H1 (cell line): Measurements from ENCODE around the gene GPR156. TPM values are rescaled to one million over a fixed set of nuclear protein-coding genes. Genes with fewer than 3 reads are reported as not detected.

ENCODE experiments used
- CTCF ChIA-PET: fragments of 300-600 bp; sonication (Branson Sonifier 250); formaldehyde crosslinking; loops from one replicate; lab custom pipeline; 2021; ENCODE audit not compliant: partially characterized antibody; lab: Charles Lee
- POLR2A ChIA-PET: fragments of 300-600 bp; sonication (Branson Sonifier 250); formaldehyde crosslinking; loops from one replicate; lab custom pipeline; 2021; ENCODE audit warnings: inconsistent platforms; ENCODE audit not compliant: partially characterized antibody; lab: Charles Lee
- DNase-seq, 2 experiments: peaks; one replicate each; pipeline versions ENCODE4 v3.0.0 to v3.0.0-alpha.2; 2010 to 2022; ENCODE audit warnings: low spot score in 2 of 2, low read depth in 1 of 2, mixed read lengths in 1 of 2
- FAIRE-seq: peaks from 2 replicates; lab custom pipeline; 2011; peaks lifted over from hg19 to GRCh38; lab: Jason Lieb, UNC
- H2AFZ ChIP-seq: 2 replicates; pipeline ENCODE4 v1.8.1; 2012; ENCODE audit warnings: low read length, inconsistent platforms
- H2AK5ac ChIP-seq: 2 replicates; pipeline ENCODE4 v1.6.1; 2013; ENCODE audit warnings: low read depth, low read length
- H2BK120ac ChIP-seq: replicated peaks from 2 replicates; pipeline ENCODE3; 2013; ENCODE audit warnings: low read depth, low read length, inconsistent platforms
- H2BK12ac ChIP-seq: 2 replicates; pipeline ENCODE4 v1.6.1; 2013; ENCODE audit warnings: low read depth, low read length
- H2BK15ac ChIP-seq: 2 replicates; pipeline ENCODE4 v1.6.1; 2013; ENCODE audit warnings: low read length
- H2BK20ac ChIP-seq: 2 replicates; pipeline ENCODE4 v1.6.1; 2013; ENCODE audit warnings: low read length
- H2BK5ac ChIP-seq: 2 replicates; pipeline ENCODE4 v1.6.1; 2013; ENCODE audit warnings: low read depth, low read length
- H3K14ac ChIP-seq: 2 replicates; pipeline ENCODE4 v1.6.1; 2013; ENCODE audit warnings: inconsistent platforms; ENCODE audit not compliant: insufficient read length
- H3K18ac ChIP-seq: 2 replicates; pipeline ENCODE4 v1.6.1; 2013; ENCODE audit warnings: low read length; ENCODE audit errors: extremely low read depth
- H3K23ac ChIP-seq: 2 replicates; pipeline ENCODE4 v1.6.1; 2013; ENCODE audit warnings: inconsistent platforms; ENCODE audit not compliant: insufficient read length
- H3K23me2 ChIP-seq: 2 replicates; pipeline ENCODE4 v1.6.1; 2013; ENCODE audit warnings: low read depth, low read length
- H3K27ac ChIP-seq: 2 replicates; pipeline ENCODE4 v1.6.1; 2011; ENCODE audit warnings: low read depth, low read length, inconsistent platforms
- H3K27me3 ChIP-seq, 4 experiments: replicated peaks in 1 of 4; 1 replicate in 1 of 4; 2 replicates in 3 of 4; pipeline versions ENCODE4 v1.6.1 to v1.8.1; 2011 to 2013; ENCODE audit warnings: low read length in 3 of 4, mild to moderate bottlenecking in 3 of 4, inconsistent platforms in 2 of 4, mixed read lengths in 2 of 4, moderate library complexity in 1 of 4; ENCODE audit not compliant: control insufficient read depth in 3 of 4, insufficient read depth in 3 of 4; ENCODE audit errors: extremely low read depth in 1 of 4
- H3K36me3 ChIP-seq, 4 experiments: 2 replicates each; pipeline versions ENCODE4 v1.6.1 to v1.8.1; 2011 to 2013; ENCODE audit warnings: mild to moderate bottlenecking in 4 of 4, low read length in 3 of 4, moderate library complexity in 2 of 4, control low read depth in 1 of 4, inconsistent platforms in 1 of 4; ENCODE audit not compliant: insufficient read depth in 4 of 4, control insufficient read depth in 2 of 4
- H3K4ac ChIP-seq: replicated peaks from 2 replicates; pipeline ENCODE3; 2013; ENCODE audit warnings: low read length, low read depth, mixed read lengths, inconsistent platforms; ENCODE audit not compliant: insufficient read length
- H3K4me1 ChIP-seq, 4 experiments: replicated peaks in 1 of 4; 1 replicate in 1 of 4; 2 replicates in 3 of 4; pipeline versions ENCODE4 v1.6.1 to v1.8.1; 2011 to 2013; ENCODE audit warnings: low read length in 3 of 4, inconsistent platforms in 2 of 4, mixed read lengths in 1 of 4; ENCODE audit not compliant: insufficient read depth in 4 of 4, control insufficient read depth in 3 of 4
- H3K4me2 ChIP-seq, 2 experiments: 2 replicates each; pipeline versions ENCODE4 v1.6.1 to v1.8.1; 2011 to 2013; ENCODE audit warnings: low read depth in 2 of 2, low read length in 2 of 2, control low read depth in 1 of 2, inconsistent platforms in 1 of 2, mild to moderate bottlenecking in 1 of 2; ENCODE audit not compliant: insufficient read depth in 1 of 2
- H3K4me3 ChIP-seq, 4 experiments: fragments of 200-600, 300-600 bp in 1 of 4; sonication (generic), shearing (Covaris generic), sonication (Bioruptor Twin) in 1 of 4; 2 replicates each; pipeline versions ENCODE4 v1.5.1 to v1.8.1; 2011 to 2016; ENCODE audit warnings: low read length in 4 of 4, low read depth in 3 of 4, control low read depth in 2 of 4, inconsistent platforms in 2 of 4, mild to moderate bottlenecking in 2 of 4, mixed read lengths in 1 of 4, moderate library complexity in 1 of 4; ENCODE audit not compliant: insufficient read depth in 2 of 4; ENCODE audit errors: extremely low read depth in 1 of 4
- H3K56ac ChIP-seq: replicated peaks from 2 replicates; pipeline ENCODE3; 2013; ENCODE audit warnings: low read depth, mild to moderate bottlenecking, mixed read lengths, low read length, inconsistent platforms; ENCODE audit not compliant: insufficient read length
- H3K79me1 ChIP-seq: 2 replicates; pipeline ENCODE4 v1.6.1; 2013; ENCODE audit warnings: low read depth, low read length, control low read depth
- H3K79me2 ChIP-seq, 2 experiments: 2 replicates each; pipeline versions ENCODE4 v1.6.1 to v1.8.1; 2012 to 2013; ENCODE audit warnings: low read length in 2 of 2, mild to moderate bottlenecking in 2 of 2, inconsistent platforms in 1 of 2; ENCODE audit not compliant: insufficient read depth in 2 of 2, control insufficient read depth in 1 of 2
- H3K9ac ChIP-seq, 4 experiments: replicated peaks in 1 of 4; 1 replicate in 1 of 4; 2 replicates in 3 of 4; pipeline versions ENCODE4 v1.6.1 to v1.8.1; 2011 to 2013; ENCODE audit warnings: low read depth in 3 of 4, low read length in 3 of 4, control low read depth in 2 of 4, mild to moderate bottlenecking in 2 of 4, moderate library complexity in 2 of 4, inconsistent platforms in 1 of 4; ENCODE audit errors: extremely low read depth in 1 of 4
- H3K9me3 ChIP-seq, 2 experiments: 2 replicates each; pipeline versions ENCODE4 v1.6.1 to v1.8.1; 2012 to 2013; ENCODE audit warnings: mild to moderate bottlenecking in 2 of 2, moderate library complexity in 2 of 2, control low read depth in 1 of 2, inconsistent platforms in 1 of 2, low read depth in 1 of 2, low read length in 1 of 2, mixed read lengths in 1 of 2; ENCODE audit not compliant: insufficient read depth in 2 of 2
- H4K20me1 ChIP-seq, 2 experiments: replicated peaks in 1 of 2; 2 replicates each; pipeline versions ENCODE3 to v1.8.1; 2011 to 2013; ENCODE audit warnings: inconsistent platforms in 2 of 2, low read length in 2 of 2, mild to moderate bottlenecking in 1 of 2; ENCODE audit not compliant: insufficient read depth in 2 of 2, control insufficient read depth in 1 of 2
- H4K5ac ChIP-seq: 2 replicates; pipeline ENCODE4 v1.6.1; 2013; ENCODE audit warnings: low read length, low read depth, mixed read lengths, inconsistent platforms; ENCODE audit not compliant: insufficient read length
- H4K8ac ChIP-seq: 2 replicates; pipeline ENCODE4 v1.8.0; 2013; ENCODE audit warnings: mild to moderate bottlenecking, moderate library complexity, low read length, inconsistent platforms; ENCODE audit not compliant: insufficient read depth; ENCODE audit errors: extremely low read depth
- H4K91ac ChIP-seq: replicated peaks from 2 replicates; pipeline ENCODE3; 2013; ENCODE audit warnings: low read length, mixed read lengths, inconsistent platforms; ENCODE audit not compliant: insufficient read length
- BRCA1 ChIP-seq: IDR thresholded peaks from 2 replicates; pipeline ENCODE4 v1.6.1; 2012; ENCODE audit warnings: low read depth, low read length, improper control_type of control experiment
- EGR1 ChIP-seq: IDR thresholded peaks from 2 replicates; pipeline ENCODE4 v1.6.1; 2011; ENCODE audit warnings: low read depth, low read length, borderline replicate concordance
- EZH2 ChIP-seq: fragments of 200-600 bp; sonication (generic); IDR thresholded peaks from 2 replicates; pipeline ENCODE4 v1.7.1; 2012; ENCODE audit warnings: low read depth, mild to moderate bottlenecking, moderate library complexity, low read length, inconsistent platforms; ENCODE audit not compliant: severe bottlenecking
- SAP30 ChIP-seq: fragments of 300-600 bp; sonication (generic); IDR thresholded peaks from 2 replicates; pipeline ENCODE4 v1.7.1; 2012; ENCODE audit warnings: low read length, moderate library complexity, mild to moderate bottlenecking, inconsistent platforms; ENCODE audit not compliant: insufficient read depth, insufficient replicate concordance
- TEAD4 ChIP-seq: IDR thresholded peaks from 2 replicates; pipeline ENCODE4 v1.6.1; 2012; ENCODE audit warnings: low read depth, low read length, inconsistent platforms, mixed read lengths
- WGBS, 2 experiments: shearing (Covaris generic) in 1 of 2; methylation state at CpG; one replicate each; pipeline versions ENCODE4 v1.1.6 to v1.1.7; 2013 to 2015; ENCODE audit warnings: low lambda C conversion rate in 2 of 2, mixed read lengths in 2 of 2, inconsistent platforms in 1 of 2, low coverage in 1 of 2, missing lambda C conversion rate in 1 of 2; ENCODE audit not compliant: insufficient replicate concordance in 2 of 2, insufficient coverage in 1 of 2, insufficient read length in 1 of 2; ENCODE audit errors: extremely low coverage in 1 of 2, missing lambda C conversion rate in 1 of 2; 5-methylcytosine and 5-hydroxymethylcytosine counted together
- polyA plus RNA-seq, 7 experiments: library from polyadenylated mRNA; depleted of rRNA in 3 of 7; stranded (reverse) in 5 of 7; unstranded in 2 of 7; fragments of >200 nt in 5 of 7; fragments of 200-250 nt in 2 of 7; gene quantifications; 1 replicate in 5 of 7; 2 replicates in 1 of 7; 4 replicates in 1 of 7; pipeline versions ENCODE4 v1.2.1 to v1.2.3, GENCODE V29; 2011 to 2013; ENCODE audit warnings: missing spikeins in 2 of 7, mixed read lengths in 2 of 7
- total RNA-seq: library from RNA; stranded (reverse); fragmentation: NEBNext Ultra II Directional; extraction: Animal tissue kit (Norgen Biotek cat#: 25700); gene quantifications from 2 replicates; pipeline ENCODE4 v1.2.1, GENCODE V29; 2021

GPR156 gene
- total and polyA plus RNA-seq, 2 of the 8 experiments (the other 6 are each of a cell fraction or from before 2014, with no cell fraction given): 1.6 to 1.8 TPM

DNA sequence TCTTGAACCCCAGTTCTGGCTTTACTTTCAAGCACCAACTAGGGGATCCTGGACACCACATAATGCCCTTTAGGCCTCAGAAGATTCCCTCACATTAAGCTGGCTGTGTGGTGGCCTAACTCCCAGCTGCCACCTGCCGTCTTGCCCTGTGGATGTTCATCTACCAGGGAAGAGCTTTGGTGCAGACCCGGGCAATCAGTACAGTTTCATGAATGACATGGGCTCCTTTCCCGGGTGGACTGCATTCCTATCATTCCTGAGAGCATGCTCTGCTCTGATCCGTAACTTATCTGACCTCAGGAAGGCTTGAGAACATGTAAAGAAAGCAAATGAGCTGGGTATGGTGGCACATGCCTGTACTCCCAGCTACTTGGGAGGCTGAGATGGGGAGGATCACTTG lies 140.8 kb downstream of the GPR156 start:
- no peak overlapping the region for H4K91ac ChIP-seq
- H2BK15ac ChIP-seq: no peak overlapping the region
- ChIA-PET POLR2A (interaction anchor here (1.4 kb wide), 1 partner anchor 48 kb away, joined by 3 read pairs; no protein-coding TSS in a partner anchor), CTCF (interaction anchor here (1.4 to 1.6 kb wide), 5 partner anchors 8 to 104 kb away, joined by 3 to 6 read pairs (median 5); no protein-coding TSS in a partner anchor)
- no peak overlapping the region for H4K5ac ChIP-seq
- H3K23me2 ChIP-seq: no peaks in the 10 kb centered on the region
- H3K36me3 ChIP-seq: peaks cover 0 to 6% (median 0%) of the 10 kb centered on the region in 4 experiments; a peak in 1 of 8 replicates
- no peak overlapping the region for H2AK5ac ChIP-seq
- no peak overlapping the region for H3K56ac ChIP-seq
- no peak for FAIRE-seq
- no peak overlapping the region for H2BK120ac ChIP-seq
- no peak overlapping the region for H3K4me2 ChIP-seq
- no peak overlapping the region for H3K23ac ChIP-seq
- TF ChIP-seq EGR1 (no peak), TEAD4 (peak; percentile 82), EZH2 (no peak), BRCA1 (no peak), SAP30 (no peak)
- H3K79me1 ChIP-seq: no peaks in the 10 kb centered on the region
- no peaks in the 10 kb centered on the region for H3K27me3 ChIP-seq
- no peak overlapping the region for H3K18ac ChIP-seq
- peaks cover 0 to 7% of the 10 kb centered on the region in 2 experiments; a peak in 1 of 4 replicates for H3K9me3 ChIP-seq
- H2BK12ac ChIP-seq: 0 out of 2 replicates have a peak overlapping the region, but pooled peaks have one; percentile 39
- no peak overlapping the region for H3K27ac ChIP-seq
- H2AFZ ChIP-seq: peak overlapping the region; percentile 62; the same call in 1 of the 2 replicates
- no peak overlapping the region; the same call in 1 of the 2 replicates for H2BK5ac ChIP-seq
- no peak overlapping the region for H3K4me3 ChIP-seq
- H4K20me1 ChIP-seq: no peaks in the 10 kb centered on the region
- H3K4me1 ChIP-seq: peaks cover 0 to 4% (median 2%) of the 10 kb centered on the region in 4 experiments; a peak in 3 of 7 replicates
- H3K9ac ChIP-seq: no peak overlapping the region
- H3K14ac ChIP-seq: no peak overlapping the region
- no peak for DNase-seq
- H4K8ac ChIP-seq: no peak overlapping the region
- WGBS, 2 experiments: 76% methylated on average over 4 of the region's 4 CpGs; no CpG with 5 or more reads in 1 of the 2 experiments
- no peak overlapping the region for H2BK20ac ChIP-seq
- H3K79me2 ChIP-seq: no peaks in the 10 kb centered on the region
- H3K4ac ChIP-seq: no peak overlapping the region
